ENCODE data around the gene FXN.

DNA sequence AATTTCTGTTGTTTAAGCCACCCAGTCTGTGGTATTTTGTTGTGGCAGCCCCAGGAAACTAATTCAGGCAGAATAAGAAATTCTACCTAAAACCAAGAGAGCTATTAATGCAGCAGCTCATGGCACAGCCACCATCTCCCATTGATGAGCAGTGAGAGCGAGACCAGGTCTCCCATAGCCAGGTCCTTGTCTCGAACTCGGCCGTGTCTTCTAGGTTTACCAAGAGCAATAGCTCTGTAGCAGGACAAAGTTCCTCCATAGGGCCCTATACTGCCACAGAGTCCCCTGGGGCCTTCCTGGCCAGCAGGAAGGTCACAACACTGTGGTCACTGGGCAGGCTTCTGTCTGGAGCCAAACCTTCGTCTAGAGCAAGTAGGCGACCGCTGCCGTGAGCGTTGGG is 104.0 kb downstream of the FXN start:
- TF ChIP-seq, protein P1, sequence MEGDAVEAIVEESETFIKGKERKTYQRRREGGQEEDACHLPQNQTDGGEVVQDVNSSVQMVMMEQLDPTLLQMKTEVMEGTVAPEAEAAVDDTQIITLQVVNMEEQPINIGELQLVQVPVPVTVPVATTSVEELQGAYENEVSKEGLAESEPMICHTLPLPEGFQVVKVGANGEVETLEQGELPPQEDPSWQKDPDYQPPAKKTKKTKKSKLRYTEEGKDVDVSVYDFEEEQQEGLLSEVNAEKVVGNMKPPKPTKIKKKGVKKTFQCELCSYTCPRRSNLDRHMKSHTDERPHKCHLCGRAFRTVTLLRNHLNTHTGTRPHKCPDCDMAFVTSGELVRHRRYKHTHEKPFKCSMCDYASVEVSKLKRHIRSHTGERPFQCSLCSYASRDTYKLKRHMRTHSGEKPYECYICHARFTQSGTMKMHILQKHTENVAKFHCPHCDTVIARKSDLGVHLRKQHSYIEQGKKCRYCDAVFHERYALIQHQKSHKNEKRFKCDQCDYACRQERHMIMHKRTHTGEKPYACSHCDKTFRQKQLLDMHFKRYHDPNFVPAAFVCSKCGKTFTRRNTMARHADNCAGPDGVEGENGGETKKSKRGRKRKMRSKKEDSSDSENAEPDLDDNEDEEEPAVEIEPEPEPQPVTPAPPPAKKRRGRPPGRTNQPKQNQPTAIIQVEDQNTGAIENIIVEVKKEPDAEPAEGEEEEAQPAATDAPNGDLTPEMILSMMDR (IDR thresholded peaks at IDR 0.05) = no peak
- TF ChIP-seq POLR2A (IDR thresholded peaks at IDR 0.05) (no peak), EP300 (IDR thresholded peaks at IDR 0.05) (no peak)
